HepG2 (cell line): ENCODE data around the gene TBC1D24. TPM values are rescaled to one million over a fixed set of nuclear protein-coding genes. Genes with fewer than 3 reads are reported as not detected.

Source experiments
- GATAD2A ChIP-seq: IDR thresholded peaks from 2 replicates; pipeline ENCODE4 v1.6.1; 2016
- JARID2 ChIP-seq: sonication (generic); formaldehyde crosslinking; IDR thresholded peaks from 2 replicates; pipeline ENCODE4 v1.8.1; 2023; ENCODE audit warnings: missing genetic modification reagents, inconsistent platforms; ENCODE audit not compliant: insufficient replicate concordance
- MATR3 ChIP-seq: sonication (generic); formaldehyde crosslinking; IDR thresholded peaks from 2 replicates; pipeline ENCODE4 v1.4.0; 2020; ENCODE audit warnings: missing genetic modification reagents
- MBD4 ChIP-seq: IDR thresholded peaks from 2 replicates; pipeline ENCODE4 v1.6.1; 2012; ENCODE audit warnings: low read length, inconsistent platforms, borderline replicate concordance
- MED1 ChIP-seq: sonication (generic); formaldehyde crosslinking; IDR thresholded peaks from 2 replicates; pipeline ENCODE4 v1.4.0; 2020; ENCODE audit warnings: missing genetic modification reagents
- MLLT10 ChIP-seq: sonication (generic); formaldehyde crosslinking; IDR thresholded peaks from 2 replicates; pipeline ENCODE4 v1.4.0; 2020; ENCODE audit warnings: missing genetic modification reagents
- MYNN ChIP-seq: sonication (generic); formaldehyde crosslinking; IDR thresholded peaks from 2 replicates; pipeline ENCODE4 v1.4.0; 2020; ENCODE audit warnings: mild to moderate bottlenecking, low read depth, missing genetic modification reagents
- NFIB ChIP-seq: sonication (generic); formaldehyde crosslinking; IDR thresholded peaks from 2 replicates; pipeline ENCODE4 v1.9.0; 2021; ENCODE audit warnings: missing genetic modification reagents, mild to moderate bottlenecking, borderline replicate concordance
- NR2F1 ChIP-seq, 2 experiments: fragments of 450-650 bp in 1 of 2; formaldehyde crosslinking in 1 of 2; IDR thresholded peaks; 2 replicates each; pipeline versions ENCODE4 v1.5.0 to v1.6.1; 2016 to 2020; ENCODE audit warnings: mild to moderate bottlenecking in 1 of 2, missing compliant biosample characterization in 1 of 2, missing genetic modification reagents in 1 of 2, moderate library complexity in 1 of 2
- POLR2A ChIP-seq, 2 experiments: IDR thresholded peaks; 2 replicates each; pipeline ENCODE4 v1.6.1; 2011; ENCODE audit warnings: low read depth in 2 of 2, low read length in 2 of 2, mild to moderate bottlenecking in 1 of 2, moderate library complexity in 1 of 2; ENCODE audit not compliant: insufficient read depth in 1 of 2
- SNRNP70 ChIP-seq: fragments of 200-400 bp; formaldehyde crosslinking; IDR thresholded peaks from 2 replicates; pipeline ENCODE4 v1.6.1; 2017; ENCODE audit warnings: mild to moderate bottlenecking, low read depth, low read length, moderate library complexity
- TBL1XR1 ChIP-seq: fragments of 150-350 bp; IDR thresholded peaks from 2 replicates; pipeline ENCODE4 v1.6.1; 2014; ENCODE audit warnings: borderline replicate concordance, low read length; ENCODE audit not compliant: partially characterized antibody
- ZBTB25 ChIP-seq: IDR thresholded peaks from 2 replicates; pipeline ENCODE4 v1.6.1; 2018; ENCODE audit warnings: missing genetic modification reagents
- ZBTB42 ChIP-seq: sonication (generic); formaldehyde crosslinking; IDR thresholded peaks from 2 replicates; pipeline ENCODE4 v1.5.0; 2020; ENCODE audit warnings: mild to moderate bottlenecking, missing genetic modification reagents
- ZNF234 ChIP-seq: sonication (generic); formaldehyde crosslinking; conservative IDR thresholded peaks from 2 replicates; pipeline ENCODE4 v1.5.1; 2020; ENCODE audit warnings: mild to moderate bottlenecking, missing genetic modification reagents
- ZNF335 ChIP-seq: sonication (generic); formaldehyde crosslinking; IDR thresholded peaks from 2 replicates; pipeline ENCODE4 v1.4.0; 2020; ENCODE audit warnings: missing genetic modification reagents
- ZNF414 ChIP-seq: sonication (generic); formaldehyde crosslinking; IDR thresholded peaks from 2 replicates; pipeline ENCODE4 v1.5.0; 2020; ENCODE audit warnings: missing genetic modification reagents
- ZNF432 ChIP-seq: sonication (generic); formaldehyde crosslinking; IDR thresholded peaks from 2 replicates; pipeline ENCODE4 v1.5.0; 2020; ENCODE audit warnings: missing genetic modification reagents, mild to moderate bottlenecking, borderline replicate concordance
- ZNF441 ChIP-seq: sonication (generic); formaldehyde crosslinking; IDR thresholded peaks from 2 replicates; pipeline ENCODE4 v1.7.0; 2021; ENCODE audit warnings: missing genetic modification reagents, borderline replicate concordance
- ZNF709 ChIP-seq: sonication (generic); formaldehyde crosslinking; IDR thresholded peaks from 2 replicates; pipeline ENCODE4 v1.5.0; 2020; ENCODE audit warnings: mild to moderate bottlenecking, missing genetic modification reagents
- ZNF788 ChIP-seq: sonication (generic); formaldehyde crosslinking; IDR thresholded peaks from 2 replicates; pipeline ENCODE4 v1.5.0; 2020; ENCODE audit warnings: mild to moderate bottlenecking, missing genetic modification reagents, borderline replicate concordance
- polyA plus RNA-seq, 8 experiments: library from polyadenylated mRNA; depleted of rRNA in 3 of 8; stranded (reverse) in 7 of 8; unstranded in 1 of 8; fragments of >200 nt; fragmentation: Illumina TruSeq in 4 of 8; extraction: Trizol in 4 of 8; gene quantifications; 2 replicates each; pipeline versions ENCODE4 v1.2.1 to v1.2.3, GENCODE V29; 2011 to 2016; ENCODE audit warnings: low read depth in 4 of 8, missing spikeins in 1 of 8, mixed read lengths in 1 of 8; ENCODE audit not compliant: insufficient read depth in 1 of 8
- total RNA-seq, 5 experiments: library from RNA; depleted of rRNA; stranded (reverse); fragments of >200 nt; fragmentation: Illumina TruSeq; extraction: Trizol; gene quantifications; 2 replicates each; pipeline ENCODE4 v1.2.3, GENCODE V29; 2016; ENCODE audit warnings: low read depth in 1 of 5
- TF ChIP-seq, protein P1 (sequence below): sonication (generic); formaldehyde crosslinking; IDR thresholded peaks from 2 replicates; pipeline ENCODE4 v1.4.0; 2020; ENCODE audit warnings: missing genetic modification reagents
- TF ChIP-seq, protein P2 (sequence below): sonication (generic); formaldehyde crosslinking; IDR thresholded peaks from 2 replicates; pipeline ENCODE4 v1.8.1; 2022; ENCODE audit warnings: low read depth, mild to moderate bottlenecking, missing genetic modification reagents

TBC1D24 gene
- total and polyA plus RNA-seq, 2 of the 13 experiments (the other 11 are each of a cell fraction or from before 2014, with no cell fraction given), result 7.7 to 13.7 TPM

- TF ChIP-seq SNRNP70 (no peak), POLR2A (IDR thresholded peaks at IDR 0.05; ENCODE audit: insufficient read depth in 1 of 2, low read depth in 2 of 2, low read length in 2 of 2) (0 out of 4 replicates have a peak, but pooled peaks of 1 of the 2 experiments have one; percentile 17), MBD4 (no peak), ZNF234 (CRISPR knock-in tag) (no peak), MLLT10 (no peak), MED1 (peak; percentile 51; the same call in 1 of the 2 replicates), ZBTB25 (no peak), ZBTB42 (no peak), NR2F1 (CRISPR knock-in tag; IDR thresholded peaks at IDR 0.05) (no peak), ZNF709 (CRISPR knock-in tag) (no peak), GATAD2A (no peak), JARID2 (CRISPR knock-in tag) (no peak), MATR3 (no peak), ZNF335 (CRISPR knock-in tag) (no peak), TBL1XR1 (no peak), ZNF432 (CRISPR knock-in tag) (no peak), MYNN (no peak), ZNF414 (0 out of 2 replicates have a peak, but pooled peaks have one; percentile 41), ZNF788 (CRISPR knock-in tag) (peak; percentile 15; the same call in 1 of the 2 replicates), NFIB (no peak), ZNF441 (CRISPR knock-in tag) (no peak)
- TF ChIP-seq, protein P1, sequence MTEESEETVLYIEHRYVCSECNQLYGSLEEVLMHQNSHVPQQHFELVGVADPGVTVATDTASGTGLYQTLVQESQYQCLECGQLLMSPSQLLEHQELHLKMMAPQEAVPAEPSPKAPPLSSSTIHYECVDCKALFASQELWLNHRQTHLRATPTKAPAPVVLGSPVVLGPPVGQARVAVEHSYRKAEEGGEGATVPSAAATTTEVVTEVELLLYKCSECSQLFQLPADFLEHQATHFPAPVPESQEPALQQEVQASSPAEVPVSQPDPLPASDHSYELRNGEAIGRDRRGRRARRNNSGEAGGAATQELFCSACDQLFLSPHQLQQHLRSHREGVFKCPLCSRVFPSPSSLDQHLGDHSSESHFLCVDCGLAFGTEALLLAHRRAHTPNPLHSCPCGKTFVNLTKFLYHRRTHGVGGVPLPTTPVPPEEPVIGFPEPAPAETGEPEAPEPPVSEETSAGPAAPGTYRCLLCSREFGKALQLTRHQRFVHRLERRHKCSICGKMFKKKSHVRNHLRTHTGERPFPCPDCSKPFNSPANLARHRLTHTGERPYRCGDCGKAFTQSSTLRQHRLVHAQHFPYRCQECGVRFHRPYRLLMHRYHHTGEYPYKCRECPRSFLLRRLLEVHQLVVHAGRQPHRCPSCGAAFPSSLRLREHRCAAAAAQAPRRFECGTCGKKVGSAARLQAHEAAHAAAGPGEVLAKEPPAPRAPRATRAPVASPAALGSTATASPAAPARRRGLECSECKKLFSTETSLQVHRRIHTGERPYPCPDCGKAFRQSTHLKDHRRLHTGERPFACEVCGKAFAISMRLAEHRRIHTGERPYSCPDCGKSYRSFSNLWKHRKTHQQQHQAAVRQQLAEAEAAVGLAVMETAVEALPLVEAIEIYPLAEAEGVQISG, result no peak
- TF ChIP-seq, protein P2, sequence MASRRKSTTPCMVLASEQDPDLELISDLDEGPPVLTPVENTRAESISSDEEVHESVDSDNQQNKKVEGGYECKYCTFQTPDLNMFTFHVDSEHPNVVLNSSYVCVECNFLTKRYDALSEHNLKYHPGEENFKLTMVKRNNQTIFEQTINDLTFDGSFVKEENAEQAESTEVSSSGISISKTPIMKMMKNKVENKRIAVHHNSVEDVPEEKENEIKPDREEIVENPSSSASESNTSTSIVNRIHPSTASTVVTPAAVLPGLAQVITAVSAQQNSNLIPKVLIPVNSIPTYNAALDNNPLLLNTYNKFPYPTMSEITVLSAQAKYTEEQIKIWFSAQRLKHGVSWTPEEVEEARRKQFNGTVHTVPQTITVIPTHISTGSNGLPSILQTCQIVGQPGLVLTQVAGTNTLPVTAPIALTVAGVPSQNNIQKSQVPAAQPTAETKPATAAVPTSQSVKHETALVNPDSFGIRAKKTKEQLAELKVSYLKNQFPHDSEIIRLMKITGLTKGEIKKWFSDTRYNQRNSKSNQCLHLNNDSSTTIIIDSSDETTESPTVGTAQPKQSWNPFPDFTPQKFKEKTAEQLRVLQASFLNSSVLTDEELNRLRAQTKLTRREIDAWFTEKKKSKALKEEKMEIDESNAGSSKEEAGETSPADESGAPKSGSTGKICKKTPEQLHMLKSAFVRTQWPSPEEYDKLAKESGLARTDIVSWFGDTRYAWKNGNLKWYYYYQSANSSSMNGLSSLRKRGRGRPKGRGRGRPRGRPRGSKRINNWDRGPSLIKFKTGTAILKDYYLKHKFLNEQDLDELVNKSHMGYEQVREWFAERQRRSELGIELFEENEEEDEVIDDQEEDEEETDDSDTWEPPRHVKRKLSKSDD, result no peak
Observed at GRCh38 chr16:2516391-2517240, 41.7 kb downstream of the TBC1D24 start (continued).
